ENCODE data around the gene SCARF1.

Gene SCARF1

DNA sequence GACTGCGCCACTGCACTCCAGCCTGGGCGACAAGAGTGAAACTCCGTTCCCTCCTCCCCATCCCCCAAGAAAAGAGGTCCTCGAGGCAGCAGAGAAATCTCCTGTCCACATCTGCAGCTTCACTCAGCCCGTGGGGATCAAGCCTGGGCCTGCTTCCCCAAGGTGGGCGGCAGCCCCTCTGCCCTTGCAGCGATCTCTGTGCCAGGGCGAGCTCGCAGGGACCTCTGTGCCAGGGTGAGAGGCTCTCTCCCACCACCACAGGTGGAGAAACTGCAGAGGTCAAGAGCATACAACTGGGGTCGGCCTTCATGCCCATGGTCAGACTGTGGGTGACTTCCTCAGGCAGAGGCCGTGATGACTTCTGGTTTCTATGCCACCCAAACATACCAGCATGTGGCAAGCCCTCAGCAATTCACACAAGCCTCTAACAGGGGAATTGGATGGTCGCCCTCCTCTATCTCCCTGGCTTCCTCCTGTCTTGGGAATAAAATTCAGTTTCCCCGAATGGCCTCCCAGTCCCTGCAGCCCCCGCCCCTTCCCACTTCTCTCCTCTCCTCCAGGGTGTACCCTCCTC lies 22.4 kb downstream of the SCARF1 start:
- Histone ChIP-seq H3K27ac (ENCODE audit: extremely low read depth, low read depth, low read length) (no peak overlapping the region), H3K4me3 (ENCODE audit: low read depth, low read length) (no peak overlapping the region), H3K36me3 (ENCODE audit: control insufficient read depth in 2 of 2, insufficient read depth in 1 of 2, low read length in 2 of 2) (no peaks in the 10 kb centered on the region), H3K9me3 (ENCODE audit: control insufficient read depth, insufficient read depth, low read depth, low read length) (no peaks in the 10 kb centered on the region), H3K4me1 (ENCODE audit: control insufficient read depth, insufficient read depth, low read length) (no peaks in the 10 kb centered on the region; the same call in 1 of the 2 replicates)
- ChIA-PET CTCF (interaction anchor here (0.6 kb wide), 2 partner anchors 47 to 1425 kb away, joined by 3 to 7 read pairs; no protein-coding TSS in a partner anchor), POLR2A (interaction anchor here (0.5 kb wide), 1 partner anchor 10 kb away, joined by 7 read pairs; no protein-coding TSS in a partner anchor)
- TF ChIP-seq ZNF16 (tag by site-specific recombination; IDR thresholded peaks at IDR 0.05; ENCODE audit: low read depth) (no peak), ZNF248 (tag by site-specific recombination; IDR thresholded peaks at IDR 0.05) (no peak), ZBTB20 (tag by site-specific recombination; IDR thresholded peaks at IDR 0.05) (no peak), ZSCAN16 (tag by site-specific recombination; IDR thresholded peaks at IDR 0.05) (no peak), ZNF354C (tag by site-specific recombination; IDR thresholded peaks at IDR 0.05; ENCODE audit: borderline replicate concordance, low read depth) (no peak), ZNF677 (tag by site-specific recombination; IDR thresholded peaks at IDR 0.05) (no peak), KLF8 (tag by site-specific recombination; IDR thresholded peaks at IDR 0.05) (no peak), ZNF114 (tag by site-specific recombination; IDR thresholded peaks at IDR 0.05) (no peak), ZNF664 (tag by site-specific recombination; IDR thresholded peaks at IDR 0.05) (no peak)
- TF ChIP-seq, protein P1, sequence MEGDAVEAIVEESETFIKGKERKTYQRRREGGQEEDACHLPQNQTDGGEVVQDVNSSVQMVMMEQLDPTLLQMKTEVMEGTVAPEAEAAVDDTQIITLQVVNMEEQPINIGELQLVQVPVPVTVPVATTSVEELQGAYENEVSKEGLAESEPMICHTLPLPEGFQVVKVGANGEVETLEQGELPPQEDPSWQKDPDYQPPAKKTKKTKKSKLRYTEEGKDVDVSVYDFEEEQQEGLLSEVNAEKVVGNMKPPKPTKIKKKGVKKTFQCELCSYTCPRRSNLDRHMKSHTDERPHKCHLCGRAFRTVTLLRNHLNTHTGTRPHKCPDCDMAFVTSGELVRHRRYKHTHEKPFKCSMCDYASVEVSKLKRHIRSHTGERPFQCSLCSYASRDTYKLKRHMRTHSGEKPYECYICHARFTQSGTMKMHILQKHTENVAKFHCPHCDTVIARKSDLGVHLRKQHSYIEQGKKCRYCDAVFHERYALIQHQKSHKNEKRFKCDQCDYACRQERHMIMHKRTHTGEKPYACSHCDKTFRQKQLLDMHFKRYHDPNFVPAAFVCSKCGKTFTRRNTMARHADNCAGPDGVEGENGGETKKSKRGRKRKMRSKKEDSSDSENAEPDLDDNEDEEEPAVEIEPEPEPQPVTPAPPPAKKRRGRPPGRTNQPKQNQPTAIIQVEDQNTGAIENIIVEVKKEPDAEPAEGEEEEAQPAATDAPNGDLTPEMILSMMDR (tag by site-specific recombination; IDR thresholded peaks at IDR 0.05) = no peak
- TF ChIP-seq, protein P2, sequence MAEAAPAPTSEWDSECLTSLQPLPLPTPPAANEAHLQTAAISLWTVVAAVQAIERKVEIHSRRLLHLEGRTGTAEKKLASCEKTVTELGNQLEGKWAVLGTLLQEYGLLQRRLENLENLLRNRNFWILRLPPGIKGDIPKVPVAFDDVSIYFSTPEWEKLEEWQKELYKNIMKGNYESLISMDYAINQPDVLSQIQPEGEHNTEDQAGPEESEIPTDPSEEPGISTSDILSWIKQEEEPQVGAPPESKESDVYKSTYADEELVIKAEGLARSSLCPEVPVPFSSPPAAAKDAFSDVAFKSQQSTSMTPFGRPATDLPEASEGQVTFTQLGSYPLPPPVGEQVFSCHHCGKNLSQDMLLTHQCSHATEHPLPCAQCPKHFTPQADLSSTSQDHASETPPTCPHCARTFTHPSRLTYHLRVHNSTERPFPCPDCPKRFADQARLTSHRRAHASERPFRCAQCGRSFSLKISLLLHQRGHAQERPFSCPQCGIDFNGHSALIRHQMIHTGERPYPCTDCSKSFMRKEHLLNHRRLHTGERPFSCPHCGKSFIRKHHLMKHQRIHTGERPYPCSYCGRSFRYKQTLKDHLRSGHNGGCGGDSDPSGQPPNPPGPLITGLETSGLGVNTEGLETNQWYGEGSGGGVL (tag by site-specific recombination; IDR thresholded peaks at IDR 0.05) = no peak

DNA sequence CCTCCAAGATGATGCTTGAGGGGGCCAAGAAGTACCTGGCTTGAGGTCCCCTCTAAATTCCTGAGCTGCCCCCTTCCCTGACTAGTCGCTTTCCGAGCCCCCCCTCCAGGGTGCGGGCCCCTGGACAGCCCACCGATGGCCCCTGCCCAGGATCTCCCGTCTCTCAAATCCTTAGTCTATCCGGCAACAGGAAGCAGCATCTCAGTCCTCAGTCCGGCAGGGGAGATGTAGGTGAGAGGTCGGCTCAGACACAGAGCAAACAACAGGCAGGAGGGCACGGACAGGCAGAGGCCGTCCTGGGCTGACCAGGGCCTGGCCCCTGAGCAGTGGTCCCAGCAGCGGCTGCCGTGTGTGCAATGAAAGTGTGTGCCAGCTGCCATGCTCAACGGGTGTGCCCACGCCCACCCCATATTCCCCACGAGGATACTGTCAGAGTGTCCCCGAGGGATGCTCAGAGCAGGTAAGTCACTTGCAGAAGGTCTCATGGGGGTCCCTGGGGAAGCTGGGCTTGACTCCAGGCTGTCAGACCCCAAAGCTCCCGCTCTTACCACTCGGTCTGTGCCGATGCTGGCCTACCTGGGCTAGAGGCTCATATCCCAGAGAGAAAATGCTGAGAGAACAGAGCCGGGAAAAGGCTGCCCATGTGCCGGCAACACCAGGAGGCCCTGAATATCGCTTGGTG lies 24.1 kb downstream of the SCARF1 start:
- POLR2A ChIA-PET = interaction anchor here (1.4 kb wide), 1 partner anchor 105 kb away, joined by 3 read pairs; the partner anchor contains the start of gene INPP5K
- H3K27ac ChIP-seq (ENCODE audit: extremely low read depth, low read depth, low read length) = no peak overlapping the region
- H3K36me3 ChIP-seq (ENCODE audit: control insufficient read depth in 2 of 2, insufficient read depth in 1 of 2, low read length in 2 of 2) = no peaks in the 10 kb centered on the region
- H3K9me3 ChIP-seq (ENCODE audit: control insufficient read depth, insufficient read depth, low read depth, low read length) = no peaks in the 10 kb centered on the region
- no peak overlapping the region for H3K4me3 ChIP-seq (ENCODE audit: low read depth, low read length)
- peaks cover 6% of the 10 kb centered on the region; the same call in 1 of the 2 replicates for H3K4me1 ChIP-seq (ENCODE audit: control insufficient read depth, insufficient read depth, low read length)
- CTCF ChIA-PET = interaction anchor here (1.1 kb wide), 1 partner anchor 9 kb away, joined by 7 read pairs; no protein-coding TSS in a partner anchor
- no peak for TF ChIP-seq ZNF184 (tag by site-specific recombination; IDR thresholded peaks at IDR 0.05)
- no peak for TF ChIP-seq SP7 (tag by site-specific recombination; IDR thresholded peaks at IDR 0.05)
- no peak for TF ChIP-seq GFI1B (tag by site-specific recombination; IDR thresholded peaks at IDR 0.05)
- TF ChIP-seq, protein P3, sequence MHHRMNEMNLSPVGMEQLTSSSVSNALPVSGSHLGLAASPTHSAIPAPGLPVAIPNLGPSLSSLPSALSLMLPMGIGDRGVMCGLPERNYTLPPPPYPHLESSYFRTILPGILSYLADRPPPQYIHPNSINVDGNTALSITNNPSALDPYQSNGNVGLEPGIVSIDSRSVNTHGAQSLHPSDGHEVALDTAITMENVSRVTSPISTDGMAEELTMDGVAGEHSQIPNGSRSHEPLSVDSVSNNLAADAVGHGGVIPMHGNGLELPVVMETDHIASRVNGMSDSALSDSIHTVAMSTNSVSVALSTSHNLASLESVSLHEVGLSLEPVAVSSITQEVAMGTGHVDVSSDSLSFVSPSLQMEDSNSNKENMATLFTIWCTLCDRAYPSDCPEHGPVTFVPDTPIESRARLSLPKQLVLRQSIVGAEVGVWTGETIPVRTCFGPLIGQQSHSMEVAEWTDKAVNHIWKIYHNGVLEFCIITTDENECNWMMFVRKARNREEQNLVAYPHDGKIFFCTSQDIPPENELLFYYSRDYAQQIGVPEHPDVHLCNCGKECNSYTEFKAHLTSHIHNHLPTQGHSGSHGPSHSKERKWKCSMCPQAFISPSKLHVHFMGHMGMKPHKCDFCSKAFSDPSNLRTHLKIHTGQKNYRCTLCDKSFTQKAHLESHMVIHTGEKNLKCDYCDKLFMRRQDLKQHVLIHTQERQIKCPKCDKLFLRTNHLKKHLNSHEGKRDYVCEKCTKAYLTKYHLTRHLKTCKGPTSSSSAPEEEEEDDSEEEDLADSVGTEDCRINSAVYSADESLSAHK (tag by site-specific recombination; IDR thresholded peaks at IDR 0.05) = no peak
- TF ChIP-seq FEZF1 (tag by site-specific recombination; IDR thresholded peaks at IDR 0.05) = no peak
- TF ChIP-seq ZNF132 (tag by site-specific recombination; IDR thresholded peaks at IDR 0.05; ENCODE audit: borderline replicate concordance) = no peak
- TF ChIP-seq ZFP3 (tag by site-specific recombination; IDR thresholded peaks at IDR 0.05; ENCODE audit: low read depth) = no peak
- TF ChIP-seq KLF1 (tag by site-specific recombination; IDR thresholded peaks at IDR 0.05) = no peak
- no peak for TF ChIP-seq ZNF621 (tag by site-specific recombination; IDR thresholded peaks at IDR 0.05)
- no peak for TF ChIP-seq ZNF610 (tag by site-specific recombination; IDR thresholded peaks at IDR 0.05; ENCODE audit: borderline replicate concordance)
- TF ChIP-seq, protein P4, sequence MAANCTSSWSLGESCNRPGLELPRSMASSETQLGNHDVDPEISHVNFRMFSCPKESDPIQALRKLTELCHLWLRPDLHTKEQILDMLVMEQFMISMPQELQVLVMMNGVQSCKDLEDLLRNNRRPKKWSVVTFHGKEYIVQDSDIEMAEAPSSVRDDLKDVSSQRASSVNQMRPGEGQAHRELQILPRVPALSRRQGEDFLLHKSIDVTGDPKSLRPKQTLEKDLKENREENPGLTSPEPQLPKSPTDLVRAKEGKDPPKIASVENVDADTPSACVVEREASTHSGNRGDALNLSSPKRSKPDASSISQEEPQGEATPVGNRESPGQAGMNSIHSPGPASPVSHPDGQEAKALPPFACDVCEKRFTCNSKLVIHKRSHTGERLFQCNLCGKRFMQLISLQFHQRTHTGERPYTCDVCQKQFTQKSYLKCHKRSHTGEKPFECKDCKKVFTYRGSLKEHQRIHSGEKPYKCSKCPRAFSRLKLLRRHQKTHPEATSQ (tag by site-specific recombination; IDR thresholded peaks at IDR 0.05) = no peak
- TF ChIP-seq ZNF274 (IDR thresholded peaks at IDR 0.05; ENCODE audit: low read length) = no peak
- TF ChIP-seq ZNF274 (tag by site-specific recombination; IDR thresholded peaks at IDR 0.05; ENCODE audit: borderline replicate concordance) = no peak
- no peak for TF ChIP-seq ZNF785 (tag by site-specific recombination; IDR thresholded peaks at IDR 0.05)
- no peak for TF ChIP-seq ZNF510 (tag by site-specific recombination; IDR thresholded peaks at IDR 0.05; ENCODE audit: insufficient replicate concordance)
- TF ChIP-seq ZNF514 (tag by site-specific recombination; IDR thresholded peaks at IDR 0.05) = no peak
- no peak for TF ChIP-seq PRDM1 (tag by site-specific recombination; IDR thresholded peaks at IDR 0.05)
- no peak for TF ChIP-seq ZNF473 (tag by site-specific recombination; IDR thresholded peaks at IDR 0.05)
